Hematopoietic multipotent progenitor cell treated with erythropoietin and hydrocortisone succinate and interleukin-3 and kit ligand, for 15 days (in vitro differentiated cells): ENCODE results near the gene PRKCB.

Experiments used
- DNase-seq: peaks from one replicate; pipeline ENCODE4 v3.0.0-alpha.2; 2015; ENCODE audit warnings: low spot score

Gene PRKCB

DNA sequence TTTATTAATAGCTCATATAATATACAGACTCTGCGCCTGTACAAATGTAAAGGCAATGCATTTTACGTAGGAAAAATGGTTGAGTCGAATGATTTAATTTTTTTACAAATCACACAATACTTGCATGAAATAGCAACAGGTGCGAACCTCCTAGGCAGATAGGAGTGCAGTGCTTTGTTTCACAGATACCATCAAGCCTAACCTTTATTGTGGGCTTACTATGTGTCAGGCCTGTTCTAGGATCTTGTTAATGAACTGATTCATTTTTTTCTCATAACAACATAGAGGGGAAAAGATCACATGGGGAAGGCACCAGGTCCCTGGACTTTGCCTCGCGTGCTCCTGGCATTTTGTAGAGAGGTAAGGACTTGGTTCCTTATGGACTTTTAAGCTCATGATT lies 107.8 kb downstream of the PRKCB start:
- DNase-seq: no peak

DNA sequence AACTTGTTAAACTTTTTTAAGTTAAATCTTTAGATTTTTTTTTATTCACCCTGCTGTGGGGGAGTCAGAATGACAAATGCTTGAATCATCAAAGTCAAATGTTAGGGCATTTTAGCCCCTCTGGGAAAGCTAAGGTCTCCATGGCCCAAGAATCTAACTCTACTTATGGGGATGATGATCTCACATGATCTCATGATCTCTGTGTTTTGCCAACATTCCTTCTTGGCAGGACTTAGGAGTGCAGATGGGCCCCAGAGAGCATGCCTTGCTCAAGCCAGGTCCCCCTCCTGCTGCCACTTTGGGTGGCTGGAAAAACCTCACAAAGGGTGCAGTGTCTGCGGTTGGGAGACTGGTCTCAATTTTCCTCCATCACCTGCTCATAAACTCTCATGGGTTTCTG lies 108.6 kb downstream of the PRKCB start:
- no peak for DNase-seq

DNA sequence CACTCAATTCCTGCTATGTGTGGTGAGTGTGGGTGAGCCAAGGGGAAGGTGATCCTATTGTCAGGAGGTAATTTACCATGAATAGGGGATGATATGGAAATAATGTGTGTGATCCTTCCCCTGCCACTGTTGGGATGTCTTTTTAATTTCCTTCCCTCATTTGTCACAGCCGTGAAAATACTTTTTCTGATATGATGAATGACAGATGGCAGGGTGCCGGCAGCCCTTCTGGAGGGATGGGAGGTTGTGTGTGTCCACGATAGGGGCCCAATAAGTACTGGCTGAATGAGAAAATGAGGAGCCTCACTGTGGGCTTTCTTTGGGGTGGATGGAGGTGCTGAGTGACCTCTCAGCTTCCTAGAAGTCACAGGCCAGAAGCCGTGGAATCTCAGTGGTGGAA lies 109.5 kb downstream of the PRKCB start:
- DNase-seq: no peak

DNA sequence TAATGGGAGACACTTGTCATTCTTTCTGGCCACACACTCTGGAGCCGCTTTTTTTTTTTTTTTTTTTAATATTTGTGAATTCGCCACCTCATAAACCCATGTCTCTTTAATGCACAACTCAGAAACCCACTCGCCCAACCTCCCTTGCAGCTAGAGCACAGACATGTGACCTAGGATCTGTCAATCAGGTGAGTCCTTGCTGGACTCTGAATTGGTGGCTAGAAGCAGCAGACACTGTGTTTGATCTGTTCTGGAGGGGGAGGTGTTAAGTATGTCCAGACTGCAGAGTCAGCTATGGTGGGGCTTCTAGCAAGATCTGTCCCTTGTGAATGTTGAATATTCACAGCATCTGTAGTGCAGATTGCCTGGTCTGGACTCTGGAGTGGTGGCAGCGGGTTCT lies 112.1 kb downstream of the PRKCB start:
- no peak for DNase-seq

DNA sequence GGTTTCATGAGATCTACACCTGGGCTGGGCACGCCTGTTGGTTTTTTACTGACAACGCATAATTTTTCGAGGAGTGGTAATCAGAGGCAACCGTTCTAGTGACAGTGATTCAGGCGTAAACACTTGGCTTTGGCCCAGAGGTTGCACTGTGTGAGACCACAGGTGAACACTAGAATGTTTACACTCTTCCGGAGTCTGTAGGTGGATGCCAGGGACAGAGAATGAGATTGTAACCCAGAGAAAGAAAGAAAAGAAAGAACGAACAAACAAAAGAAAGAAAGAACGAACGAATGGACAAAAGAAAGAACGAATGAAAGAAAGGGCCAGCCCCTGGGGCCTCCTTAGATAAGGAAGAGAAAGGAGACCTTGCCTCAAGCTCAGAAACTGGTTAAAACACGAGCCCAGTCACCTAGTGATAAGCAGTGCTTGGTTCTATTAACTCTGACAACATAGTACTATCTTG lies 113.2 kb downstream of the PRKCB start:
- DNase-seq: no peak

DNA sequence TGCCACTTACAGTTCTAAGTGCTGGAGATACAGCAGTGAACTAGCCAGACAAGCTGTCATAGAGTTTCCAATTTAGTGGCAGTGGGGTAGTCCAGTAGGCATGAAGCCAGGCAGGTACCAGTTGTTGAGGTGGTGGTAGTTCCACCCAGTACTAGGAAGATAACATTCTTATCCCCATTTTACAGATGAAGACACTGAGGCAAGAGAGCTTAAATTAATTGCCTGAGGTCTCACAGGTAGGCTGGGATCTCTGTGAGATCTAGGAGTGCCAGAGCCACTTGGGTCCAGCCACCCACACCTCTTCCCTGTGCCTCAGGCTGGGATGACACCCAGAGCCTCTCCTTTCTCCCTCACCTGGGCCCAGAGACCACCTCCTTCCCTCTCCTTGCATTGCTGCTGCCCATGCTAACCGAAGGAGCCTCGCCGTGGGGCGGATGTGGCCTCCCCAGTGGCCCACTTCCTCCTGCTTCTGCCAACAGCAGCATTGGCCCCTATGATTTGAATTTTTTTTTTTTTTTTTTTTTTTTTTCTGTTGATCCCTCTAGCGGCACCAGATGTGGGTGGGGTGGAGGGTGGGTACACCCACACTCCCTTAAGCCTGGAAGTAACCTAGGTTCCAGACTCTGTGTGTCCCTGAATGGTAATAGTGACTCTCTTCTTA lies 114.0 kb downstream of the PRKCB start:
- DNase-seq: no peak

DNA sequence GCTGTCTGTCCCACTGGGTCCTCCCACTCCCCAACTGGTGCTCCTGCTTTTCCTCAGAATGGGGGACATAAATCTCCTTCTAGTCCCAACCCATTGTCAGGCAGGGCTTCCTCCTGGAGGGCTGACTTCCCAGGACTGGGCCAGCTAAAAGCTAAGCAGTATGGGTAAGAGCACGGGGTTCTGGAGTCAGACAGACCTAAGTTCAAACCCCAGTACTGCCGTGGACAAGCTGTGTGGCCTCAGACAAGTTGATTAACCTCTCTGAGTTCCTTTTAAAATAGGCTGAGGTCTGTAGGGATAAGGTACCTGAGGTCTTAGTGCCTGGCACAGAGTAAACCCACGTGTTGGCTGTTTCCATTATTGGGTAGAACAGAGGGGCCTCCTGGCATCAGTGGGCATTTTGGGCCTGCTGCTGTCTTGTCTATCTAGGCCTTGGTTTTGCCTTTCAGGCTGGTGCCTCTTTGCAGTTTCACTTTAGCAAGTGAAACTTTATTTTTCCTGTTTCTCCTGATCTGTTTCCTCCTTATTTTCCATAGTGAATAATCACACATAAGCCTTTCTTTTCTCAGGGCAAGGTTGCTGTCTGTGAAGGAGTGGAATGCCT lies 114.6 kb downstream of the PRKCB start:
- DNase-seq: no peak

DNA sequence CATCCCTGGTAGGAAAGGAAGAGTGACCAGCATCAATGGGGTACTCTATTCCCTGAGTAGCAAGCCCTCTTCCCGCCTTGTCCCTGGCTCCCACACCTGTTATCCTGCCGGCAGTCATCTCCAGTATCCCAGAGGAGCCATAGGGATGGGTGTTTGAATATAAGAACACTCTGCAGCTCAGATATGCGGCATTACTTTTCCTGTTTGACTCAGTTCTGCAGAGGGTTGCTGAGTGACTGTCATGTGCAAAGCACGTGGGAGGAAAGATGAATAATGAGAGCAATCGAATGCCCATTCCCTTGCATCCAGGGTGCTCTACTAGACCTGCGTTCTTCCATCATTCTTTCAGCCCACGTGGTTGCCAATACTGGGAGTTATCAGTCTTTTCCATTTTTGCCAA lies 115.1 kb downstream of the PRKCB start:
- no peak for DNase-seq

DNA sequence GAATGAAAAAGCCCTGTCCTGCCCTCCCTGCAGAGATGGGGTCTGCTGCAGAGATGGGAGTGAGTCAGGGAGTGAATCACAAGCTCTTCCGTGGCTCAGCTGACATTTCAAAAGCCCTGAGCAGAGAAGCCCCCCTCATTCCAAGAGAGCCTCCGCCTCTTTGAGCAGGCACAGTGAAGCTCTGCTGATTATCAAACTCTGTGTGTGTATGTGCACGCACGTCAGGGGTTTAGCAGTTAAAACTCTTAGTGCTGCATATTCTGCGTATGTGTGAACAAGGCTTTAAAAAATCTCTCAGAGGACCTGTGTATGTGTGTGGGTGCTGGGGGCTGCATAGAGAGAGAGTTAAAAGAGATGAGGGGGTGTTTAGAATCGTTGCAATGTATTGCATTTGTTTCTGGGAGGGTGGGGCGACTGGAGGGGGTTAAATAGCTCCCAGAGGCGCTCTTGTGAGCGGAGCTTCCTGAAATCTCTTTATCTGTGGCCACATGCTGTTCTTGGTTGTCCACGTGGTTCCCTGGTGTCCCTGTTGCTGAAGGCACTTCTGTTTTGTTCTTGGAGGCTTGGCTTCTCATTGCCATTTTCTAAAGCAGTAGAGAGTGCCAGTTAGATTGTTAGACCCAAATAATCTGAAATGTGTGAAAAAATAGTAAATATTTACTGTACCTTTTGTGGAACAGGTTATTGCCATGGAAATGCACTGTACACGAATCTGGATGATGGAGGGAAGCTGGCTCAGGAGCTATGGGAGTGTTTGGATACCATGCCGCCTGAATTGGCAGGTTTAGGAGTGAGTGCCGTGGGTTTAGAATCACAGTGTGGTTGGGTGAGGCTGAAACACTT lies 116.6 kb downstream of the PRKCB start:
- DNase-seq: peak; percentile 10

DNA sequence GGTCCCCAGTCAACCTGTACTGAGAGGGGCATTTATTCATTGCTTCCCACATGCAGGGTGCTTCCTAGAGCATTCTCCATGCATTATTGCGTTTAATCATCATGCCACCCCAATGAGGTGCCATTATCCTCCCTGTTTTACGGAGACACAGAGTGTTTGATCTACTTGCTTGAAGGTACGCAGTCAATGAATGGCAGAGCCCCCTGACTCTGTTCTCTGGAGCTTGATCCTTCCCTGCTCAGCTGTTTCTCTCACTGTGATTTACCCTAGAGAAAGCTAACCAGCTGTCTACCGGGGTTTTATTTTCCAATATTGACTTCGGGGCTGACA lies 117.2 kb downstream of the PRKCB start:
- no peak for DNase-seq

DNA sequence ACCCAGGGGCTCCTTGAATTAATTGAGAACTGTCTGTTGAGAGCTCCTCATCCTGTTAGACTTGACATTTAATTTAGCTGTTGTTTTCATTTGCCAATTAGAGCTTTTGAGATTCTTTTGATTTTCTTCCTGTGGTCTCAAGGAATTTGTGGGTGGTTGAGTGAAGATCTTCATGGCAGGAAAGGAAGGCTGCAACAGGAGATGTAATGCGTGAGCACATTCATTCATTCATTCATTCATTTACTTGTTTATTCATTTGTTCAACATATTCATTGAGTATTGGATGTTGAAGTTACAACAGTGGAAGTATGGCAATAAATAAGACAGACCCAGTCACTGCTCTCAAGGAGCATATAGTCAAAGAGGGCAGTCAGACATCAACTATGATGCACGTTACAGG lies 117.7 kb downstream of the PRKCB start:
- DNase-seq: no peak

DNA sequence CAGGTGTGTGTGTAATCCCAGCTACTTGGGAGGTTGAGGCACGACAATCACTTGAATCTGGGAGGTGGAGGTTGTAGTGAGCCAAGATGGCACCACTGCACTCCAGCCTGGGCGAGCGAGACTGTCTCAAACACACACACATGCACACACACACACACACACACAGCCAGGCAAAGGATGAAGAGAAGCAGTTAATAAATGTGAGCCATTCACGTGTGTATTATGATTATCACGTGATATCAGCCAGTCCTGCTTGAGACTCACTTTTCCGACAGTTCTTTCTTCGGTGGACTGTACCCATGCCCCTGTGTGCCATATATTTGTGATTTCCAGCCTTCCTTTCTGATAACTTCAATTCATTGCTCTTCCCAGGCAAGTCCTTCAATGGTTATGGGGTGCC lies 119.3 kb downstream of the PRKCB start:
- DNase-seq: no peak

DNA sequence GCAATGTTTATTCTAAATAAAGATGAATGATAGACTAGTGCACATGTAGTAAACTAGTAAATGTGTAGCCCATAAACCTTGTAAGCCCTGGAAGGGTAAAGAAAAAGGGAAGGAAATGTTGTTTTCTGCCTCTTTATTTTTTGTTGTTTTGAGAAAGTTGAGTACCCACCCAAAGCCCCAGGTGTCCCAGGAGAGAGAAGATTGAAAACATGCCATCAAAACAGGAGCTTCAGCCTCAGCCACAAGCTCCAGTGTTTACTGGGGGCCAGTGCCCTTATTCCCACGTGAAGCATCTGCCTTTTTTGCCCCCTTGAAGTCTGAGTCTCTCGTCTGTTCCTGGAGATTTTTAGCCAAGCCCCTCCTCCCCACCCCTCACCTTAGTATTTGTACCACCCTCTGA lies 121.5 kb downstream of the PRKCB start:
- DNase-seq: no peak

DNA sequence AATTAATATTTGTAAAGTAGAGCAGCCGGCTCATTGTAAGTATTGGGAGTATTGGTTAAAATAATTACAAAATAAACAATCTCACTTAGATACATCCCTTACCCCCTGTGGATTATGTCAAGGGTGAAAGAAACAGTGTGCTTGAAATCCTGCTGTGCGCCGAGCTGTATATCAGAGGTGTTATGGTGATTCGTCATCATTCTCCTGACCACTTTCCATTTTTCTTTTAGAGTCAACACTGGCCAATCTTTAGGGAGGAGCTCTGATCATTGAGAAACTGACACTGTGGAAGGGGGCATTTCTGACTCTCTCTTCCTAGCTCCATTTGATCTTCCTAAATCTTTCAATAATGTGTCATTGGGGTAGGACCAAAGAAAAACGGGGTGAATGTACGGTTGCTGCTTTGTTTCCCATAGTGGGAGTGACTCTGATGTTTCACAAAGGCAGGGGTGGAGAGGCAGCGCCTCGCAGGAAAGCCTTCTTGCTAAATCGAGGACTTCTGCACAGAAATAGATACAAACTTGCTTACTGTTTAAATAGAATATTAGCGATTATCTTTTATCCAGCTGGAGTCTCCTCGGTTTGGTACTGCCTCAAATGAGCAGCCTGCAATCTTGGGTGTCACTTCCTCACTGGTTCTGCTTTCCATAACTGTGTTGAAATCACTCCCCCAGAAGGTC lies 123.4 kb downstream of the PRKCB start:
- DNase-seq: no peak

DNA sequence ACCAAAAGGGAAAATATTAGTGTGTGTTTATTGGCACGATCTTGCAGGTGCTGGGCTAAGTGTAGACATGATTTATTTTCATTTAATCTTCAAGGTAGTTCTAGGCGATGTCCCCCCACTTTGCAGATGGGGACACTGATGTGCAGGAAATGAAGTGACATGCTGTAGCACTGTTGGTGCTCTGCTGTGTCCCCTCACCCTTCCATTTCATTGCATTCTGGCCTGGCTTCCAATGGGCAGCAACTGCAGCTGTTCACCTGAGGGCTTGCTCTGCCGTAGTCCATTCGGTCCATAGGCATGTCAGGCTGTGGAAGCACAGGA lies 123.9 kb downstream of the PRKCB start:
- DNase-seq: no peak

DNA sequence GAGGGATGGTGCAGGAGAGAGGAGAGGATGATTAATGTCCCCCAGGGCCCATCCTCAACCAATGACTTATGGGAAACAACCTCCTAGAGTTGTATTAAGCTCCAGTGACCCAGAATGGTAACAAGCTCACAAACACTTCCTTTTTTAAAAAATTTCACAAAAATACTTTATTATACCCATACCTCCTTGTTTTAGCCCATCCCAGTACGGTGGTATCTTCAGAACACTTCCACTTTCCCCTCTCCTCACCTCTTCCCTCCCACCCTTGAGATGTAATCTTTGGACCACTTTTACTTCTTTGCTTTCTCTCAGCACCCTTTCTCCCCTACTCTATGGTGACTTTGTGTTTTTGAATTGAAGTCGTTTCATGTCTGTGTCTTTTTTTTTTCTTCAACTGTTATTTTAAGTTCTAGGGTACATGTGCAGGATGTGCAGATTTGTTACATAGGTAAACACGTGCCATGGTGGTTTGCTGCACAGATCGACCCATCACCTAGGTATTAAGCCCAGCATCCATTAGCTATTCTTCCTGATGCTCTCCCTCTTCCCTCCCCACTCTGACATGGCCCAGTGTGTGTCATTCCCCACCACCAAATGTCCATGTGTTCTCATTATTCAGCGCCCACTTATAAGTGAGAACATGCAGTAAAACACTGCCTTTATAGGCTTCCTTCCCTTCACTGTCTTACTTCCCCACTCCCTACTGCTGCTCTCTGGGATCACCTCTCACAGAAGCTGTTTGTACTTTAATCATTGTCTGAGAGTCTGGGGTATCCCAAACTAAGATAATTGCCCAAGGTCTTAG lies 124.5 kb downstream of the PRKCB start:
- DNase-seq: no peak

DNA sequence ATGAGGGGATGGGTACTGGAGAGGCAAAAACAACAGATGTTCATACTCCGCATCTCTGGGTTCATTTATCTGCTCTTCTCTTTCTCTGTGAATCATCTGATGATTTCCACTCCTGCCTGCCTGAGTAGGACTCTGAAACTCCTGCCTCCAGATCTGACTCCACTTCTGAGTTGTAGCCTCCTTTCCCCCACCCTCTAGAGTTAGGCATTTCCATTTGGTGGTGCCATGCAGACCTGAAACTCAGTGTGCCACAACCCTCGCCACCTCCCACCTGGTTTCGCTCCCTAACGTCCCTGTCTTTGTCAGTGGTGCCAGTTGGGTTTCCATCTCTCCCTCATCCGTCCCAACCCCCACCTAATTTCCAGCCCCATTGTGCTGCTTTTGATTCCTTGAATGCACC lies 126.2 kb downstream of the PRKCB start:
- DNase-seq: no peak

DNA sequence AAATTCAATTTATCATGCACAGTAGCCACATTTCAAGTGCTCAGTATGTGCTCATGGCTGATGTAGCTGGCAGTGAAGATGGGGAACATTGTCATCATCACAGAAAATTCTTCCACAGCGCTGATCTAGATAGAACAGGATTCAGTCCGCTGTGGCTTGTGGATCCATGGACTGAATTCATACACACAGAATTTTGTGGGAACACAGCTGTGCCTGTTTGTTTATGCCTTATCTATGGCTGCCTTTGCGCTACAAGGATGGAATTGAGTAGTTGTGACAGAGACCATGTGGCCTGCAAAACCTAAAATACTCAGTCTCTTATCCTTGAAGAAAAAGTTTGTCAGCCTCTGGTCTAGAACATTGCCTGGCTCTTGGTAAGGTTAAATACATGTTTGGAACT lies 128.4 kb downstream of the PRKCB start:
- no peak for DNase-seq

DNA sequence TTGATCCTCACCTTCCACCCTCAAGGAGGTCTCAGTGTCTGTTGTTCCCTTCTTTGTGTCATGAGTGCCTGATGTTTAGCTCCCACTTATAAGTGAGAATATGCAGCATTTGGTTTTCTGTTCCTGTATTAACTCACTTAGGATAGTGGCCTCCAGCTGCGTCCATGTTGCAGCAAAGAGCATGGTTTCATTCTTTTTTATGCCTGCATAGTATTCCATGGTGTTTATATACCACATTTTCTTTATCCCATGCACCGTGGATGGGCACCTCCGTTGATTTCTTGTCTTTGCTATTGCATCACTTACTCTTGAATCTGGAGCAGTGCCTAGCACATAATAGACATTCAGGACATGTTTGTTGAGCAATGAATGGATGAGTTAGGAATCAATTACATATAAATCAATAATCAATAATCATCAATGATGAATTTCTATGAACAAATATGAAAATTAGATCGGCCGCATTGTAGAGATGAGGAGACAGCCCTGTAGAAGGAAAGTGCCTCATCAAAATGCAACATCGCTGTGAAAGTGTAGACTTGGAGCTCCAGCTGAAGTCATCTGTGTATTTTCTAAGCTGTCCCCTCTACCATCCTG lies 129.5 kb downstream of the PRKCB start:
- no peak for DNase-seq

DNA sequence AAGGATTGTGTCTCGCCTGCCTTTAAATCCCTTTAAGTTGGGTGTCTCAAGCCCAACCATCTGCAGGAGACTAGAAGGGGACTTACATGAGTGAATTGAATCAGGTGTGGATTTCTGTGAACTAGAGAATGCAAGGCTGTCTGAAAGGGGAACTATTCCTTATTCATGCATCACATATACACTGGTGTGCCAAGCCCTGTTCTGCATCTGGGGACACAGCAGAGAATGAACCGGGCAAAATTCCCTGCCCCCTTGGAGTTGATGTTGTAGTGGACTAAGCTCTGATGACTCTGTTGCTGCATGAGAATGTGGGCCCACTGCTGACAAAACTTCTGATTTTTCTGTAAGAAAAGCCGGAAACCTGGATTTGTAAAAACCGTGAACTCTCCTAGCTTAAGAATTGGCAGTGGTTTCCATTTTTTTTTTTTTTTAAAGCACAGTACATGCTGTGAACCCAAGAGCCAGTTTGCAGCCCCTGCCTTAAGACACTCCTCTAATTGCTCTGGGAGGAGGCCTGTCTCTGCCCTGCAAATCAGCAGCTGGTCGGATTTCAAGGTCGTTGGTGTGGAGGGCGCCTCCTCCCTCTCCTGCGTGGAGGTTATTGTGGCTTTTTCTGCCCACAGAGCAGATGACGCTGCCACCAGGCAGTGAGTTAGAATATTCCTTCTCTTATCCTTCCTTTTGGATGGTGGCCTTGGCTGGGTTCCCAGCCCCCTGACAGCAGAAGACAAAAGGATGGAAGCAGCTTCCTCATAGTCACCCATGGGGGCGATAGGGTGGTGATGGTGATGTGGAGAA lies 131.0 kb downstream of the PRKCB start:
- DNase-seq: no peak

DNA sequence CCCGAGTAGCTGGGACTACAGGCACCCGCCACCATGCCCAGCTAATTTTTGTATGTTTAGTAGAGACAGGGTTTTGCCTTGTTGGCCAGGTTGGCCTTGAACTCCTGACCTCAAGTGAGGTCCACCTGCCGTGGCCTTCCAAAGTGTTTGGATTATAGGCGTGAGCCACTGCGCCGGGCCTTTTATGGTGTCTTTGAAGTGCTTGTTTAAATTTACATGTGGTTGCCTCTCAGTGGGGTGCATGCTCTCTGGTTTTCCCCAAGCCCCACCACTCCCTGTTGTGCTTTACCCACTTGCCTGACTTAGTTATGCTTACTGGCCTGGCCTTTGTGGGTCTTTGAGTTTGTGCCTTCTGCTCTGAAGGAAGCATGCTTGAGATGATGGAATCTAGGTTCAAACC lies 132.0 kb downstream of the PRKCB start:
- no peak for DNase-seq
